Measurements from ENCODE around the gene PMM2. TPM values are rescaled to one million over a fixed set of nuclear protein-coding genes. Genes with fewer than 3 reads are reported as not detected.

The PMM2 gene
- total RNA-seq, 2 experiments from 2014 or later: 32.7 to 34.3 TPM

- Mint-ChIP-seq H3K27me3 (no peaks in the 10 kb centered on the region), H3K36me3 (ENCODE audit: low read depth) (peaks cover 5% of the 10 kb centered on the region), H3K9me3 (no peaks in the 10 kb centered on the region), H3K4me3 (no peak overlapping the region), H3K4me1 (ENCODE audit: low read depth) (no peaks in the 10 kb centered on the region), H3K27ac (no peak overlapping the region)
- ChIA-PET CTCF (no interaction called here), POLR2A (no interaction called here)
- intact Hi-C loops (cut with micrococcal nuclease): no loop called here
- DNase-seq (no peak), ATAC-seq (no peak)
- no peak for TF ChIP-seq CTCF (IDR thresholded peaks at IDR 0.05)
Observed at GRCh38 chr16:8768692-8769091, 28.9 kb upstream of the PMM2 start.

- no peak overlapping the region for H3K27ac Mint-ChIP-seq
- ChIA-PET POLR2A (no interaction called here), CTCF (no interaction called here)
- no peak for ATAC-seq
- H3K27me3 Mint-ChIP-seq: no peaks in the 10 kb centered on the region
- H3K4me3 Mint-ChIP-seq: no peak overlapping the region
- H3K9me3 Mint-ChIP-seq: no peaks in the 10 kb centered on the region
- no peak for DNase-seq
- intact Hi-C loops (cut with micrococcal nuclease): no loop called here
- peaks cover 21% of the 10 kb centered on the region for H3K36me3 Mint-ChIP-seq (ENCODE audit: low read depth)
- no peaks in the 10 kb centered on the region for H3K4me1 Mint-ChIP-seq (ENCODE audit: low read depth)
- TF ChIP-seq CTCF (IDR thresholded peaks at IDR 0.05): no peak
Observed at GRCh38 chr16:8773537-8773936, 24.1 kb upstream of the PMM2 start.

- TF ChIP-seq CTCF (IDR thresholded peaks at IDR 0.05): no peak
- no peak overlapping the region for H3K27ac Mint-ChIP-seq
- no peaks in the 10 kb centered on the region for H3K27me3 Mint-ChIP-seq
- ChIA-PET CTCF (no interaction called here), POLR2A (no interaction called here)
- peaks cover 21% of the 10 kb centered on the region for H3K36me3 Mint-ChIP-seq (ENCODE audit: low read depth)
- no peak overlapping the region for H3K4me3 Mint-ChIP-seq
- H3K9me3 Mint-ChIP-seq: no peaks in the 10 kb centered on the region
- ATAC-seq (no peak), DNase-seq (no peak)
- intact Hi-C loops (cut with micrococcal nuclease): no loop called here
- H3K4me1 Mint-ChIP-seq (ENCODE audit: low read depth): no peaks in the 10 kb centered on the region
Observed at GRCh38 chr16:8774208-8774607, 23.4 kb upstream of the PMM2 start.

- ATAC-seq (no peak), DNase-seq (no peak)
- no peak for TF ChIP-seq CTCF (IDR thresholded peaks at IDR 0.05)
- Mint-ChIP-seq H3K4me1 (ENCODE audit: low read depth) (no peaks in the 10 kb centered on the region), H3K9me3 (no peaks in the 10 kb centered on the region), H3K4me3 (no peak overlapping the region), H3K27ac (no peak overlapping the region), H3K36me3 (ENCODE audit: low read depth) (peaks cover 21% of the 10 kb centered on the region), H3K27me3 (no peaks in the 10 kb centered on the region)
- ChIA-PET CTCF (no interaction called here), POLR2A (no interaction called here)
- intact Hi-C loops (cut with micrococcal nuclease): no loop called here
Observed at GRCh38 chr16:8775359-8775758, 22.3 kb upstream of the PMM2 start.

GRCh38 chr16:8776129-8776584 lies 21.5 kb upstream of the PMM2 start:
- no peaks in the 10 kb centered on the region for H3K9me3 Mint-ChIP-seq
- H3K27ac Mint-ChIP-seq: no peak overlapping the region
- CTCF ChIA-PET: no interaction called here
- POLR2A ChIA-PET: no interaction called here
- peaks cover 21% of the 10 kb centered on the region for H3K36me3 Mint-ChIP-seq (ENCODE audit: low read depth)
- no peak for TF ChIP-seq CTCF (IDR thresholded peaks at IDR 0.05)
- H3K27me3 Mint-ChIP-seq: no peaks in the 10 kb centered on the region
- no peak overlapping the region for H3K4me3 Mint-ChIP-seq
- H3K4me1 Mint-ChIP-seq (ENCODE audit: low read depth): no peaks in the 10 kb centered on the region
- intact Hi-C loops (cut with micrococcal nuclease): no loop called here
- no peak for DNase-seq
- ATAC-seq: no peak

Data from activated CD8-positive, alpha-beta T cell treated with anti-CD3 and anti-CD28 coated beads for 36 hours (primary cell).